Liver (tissue), 9 donors: ENCODE results near the gene SMIM35. TPM values are rescaled to one million over a fixed set of nuclear protein-coding genes. Genes with fewer than 3 reads are reported as not detected.

Experiments used
- DNase-seq: peaks from one replicate; pipeline ENCODE4 v3.0.0-alpha.2; 2017; ENCODE audit warnings: low spot score
- H3K27ac ChIP-seq, 2 donors: one replicate each; pipeline ENCODE4 v1.7.0; 2013; ENCODE audit warnings: inconsistent platforms in 2 of 2, low read length in 2 of 2, control low read depth in 1 of 2, low read depth in 1 of 2, mild to moderate bottlenecking in 1 of 2
- H3K27me3 ChIP-seq, 4 donors: one replicate each; pipeline versions ENCODE4 v1.6.1 to v1.7.0; 2013; ENCODE audit warnings: low read length in 3 of 4, inconsistent platforms in 1 of 4, mild to moderate bottlenecking in 1 of 4, moderate library complexity in 1 of 4; ENCODE audit not compliant: control insufficient read depth in 4 of 4, insufficient read depth in 4 of 4
- H3K36me3 ChIP-seq, 4 donors: one replicate each; pipeline versions ENCODE4 v1.6.1 to v1.7.0; 2013; ENCODE audit warnings: low read length in 3 of 4, mild to moderate bottlenecking in 3 of 4, low read depth in 1 of 4, moderate library complexity in 1 of 4; ENCODE audit not compliant: control insufficient read depth in 4 of 4, insufficient read depth in 3 of 4
- H3K4me1 ChIP-seq, 4 donors: one replicate each; pipeline versions ENCODE4 v1.6.1 to v1.7.0; 2013; ENCODE audit warnings: low read length in 3 of 4, mild to moderate bottlenecking in 3 of 4, moderate library complexity in 1 of 4; ENCODE audit not compliant: control insufficient read depth in 4 of 4, insufficient read depth in 4 of 4
- H3K4me3 ChIP-seq, 3 donors: one replicate each; pipeline versions ENCODE4 v1.6.1 to v1.7.0; 2013; ENCODE audit warnings: low read length in 3 of 3, control low read depth in 1 of 3, low read depth in 1 of 3, mild to moderate bottlenecking in 1 of 3
- H3K9ac ChIP-seq, 2 donors: one replicate each; pipeline ENCODE4 v1.7.0; 2013; ENCODE audit warnings: low read length in 2 of 2, mild to moderate bottlenecking in 2 of 2, moderate library complexity in 2 of 2, control low read depth in 1 of 2, low read depth in 1 of 2
- H3K9me3 ChIP-seq, 4 donors: one replicate each; pipeline versions ENCODE4 v1.6.1 to v1.7.0; 2013; ENCODE audit warnings: low read length in 3 of 4; ENCODE audit not compliant: control insufficient read depth in 4 of 4
- EGR1 ChIP-seq, 2 donors: IDR thresholded peaks; 2 replicates each; pipeline ENCODE4 v1.6.1; 2016 to 2018; ENCODE audit warnings: antibody characterized with exemption in 2 of 2, low read depth in 2 of 2
- FOXA1 ChIP-seq: IDR thresholded peaks from 2 replicates; pipeline ENCODE4 v1.6.1; 2016; ENCODE audit warnings: antibody characterized with exemption
- FOXA2 ChIP-seq: IDR thresholded peaks from 2 replicates; pipeline ENCODE4 v1.6.1; 2016; ENCODE audit warnings: antibody characterized with exemption
- GABPA ChIP-seq, 2 donors: IDR thresholded peaks in 1 of 2; conservative IDR thresholded peaks in 1 of 2; 2 replicates each; pipeline ENCODE4 v1.6.1; 2016; ENCODE audit warnings: antibody characterized with exemption in 2 of 2, mild to moderate bottlenecking in 1 of 2, moderate library complexity in 1 of 2
- HNF4G ChIP-seq: IDR thresholded peaks from 2 replicates; pipeline ENCODE4 v1.6.1; 2016; ENCODE audit warnings: antibody characterized with exemption
- JUND ChIP-seq, 2 donors: IDR thresholded peaks; 2 replicates each; pipeline ENCODE4 v1.6.1; 2016; ENCODE audit warnings: antibody characterized with exemption in 2 of 2
- NR2F2 ChIP-seq: IDR thresholded peaks from 2 replicates; pipeline ENCODE4 v1.6.1; 2016; ENCODE audit warnings: antibody characterized with exemption
- RXRA ChIP-seq, 2 donors: IDR thresholded peaks; 2 replicates each; pipeline ENCODE4 v1.6.1; 2017 to 2018; ENCODE audit warnings: antibody characterized with exemption in 2 of 2, mild to moderate bottlenecking in 1 of 2
- TAF1 ChIP-seq: conservative IDR thresholded peaks from 2 replicates; pipeline ENCODE4 v1.6.1; 2016; ENCODE audit warnings: antibody characterized with exemption, mild to moderate bottlenecking
- YY1 ChIP-seq: IDR thresholded peaks from 2 replicates; pipeline ENCODE4 v1.6.1; 2016; ENCODE audit warnings: antibody characterized with exemption, mild to moderate bottlenecking
- WGBS: extraction: QIAGEN DNeasy Blood & Tissue Kit; methylation state at CpG from one replicate; pipeline ENCODE4 v1.1.7; 2013; 5-methylcytosine and 5-hydroxymethylcytosine counted together
- polyA plus RNA-seq, 2 donors: library from polyadenylated mRNA; stranded (reverse) in 1 of 2; unstranded in 1 of 2; fragments of 200-250 nt in 1 of 2; fragments of >200 nt in 1 of 2; fragmentation: Nextera tagmentation in 1 of 2; extraction: Ambion mirVana in 1 of 2; gene quantifications; one replicate each; pipeline versions ENCODE4 v1.2.1 to v1.2.3, GENCODE V29; 2013 to 2015
- total RNA-seq, 2 donors: library from RNA; depleted of rRNA; stranded (reverse); fragments of >200 nt; gene quantifications; one replicate each; pipeline ENCODE4 v1.2.3, GENCODE V29; 2014
- TF ChIP-seq, protein P1 (sequence below): IDR thresholded peaks from 2 replicates; pipeline ENCODE4 v1.6.1; 2016; ENCODE audit warnings: antibody characterized with exemption, mild to moderate bottlenecking
- TF ChIP-seq, protein P2 (sequence below): IDR thresholded peaks from 2 replicates; pipeline ENCODE4 v1.6.1; 2016; ENCODE audit warnings: antibody characterized with exemption
- TF ChIP-seq, protein P3 (sequence below): IDR thresholded peaks from 2 replicates; pipeline ENCODE4 v1.6.1; 2016; ENCODE audit warnings: antibody characterized with exemption
- TF ChIP-seq, protein P4 (sequence below): IDR thresholded peaks from 2 replicates; pipeline ENCODE4 v1.6.1; 2016; ENCODE audit warnings: antibody characterized with exemption
- donor health status: healthy.
- donor health status: healthy.
- donor health status: healthy.
- donor health status: healthy.
- donor health status: healthy.

Gene SMIM35
- total and polyA plus RNA-seq, 4 donors: 0.07 TPM; not detected in 3

DNA sequence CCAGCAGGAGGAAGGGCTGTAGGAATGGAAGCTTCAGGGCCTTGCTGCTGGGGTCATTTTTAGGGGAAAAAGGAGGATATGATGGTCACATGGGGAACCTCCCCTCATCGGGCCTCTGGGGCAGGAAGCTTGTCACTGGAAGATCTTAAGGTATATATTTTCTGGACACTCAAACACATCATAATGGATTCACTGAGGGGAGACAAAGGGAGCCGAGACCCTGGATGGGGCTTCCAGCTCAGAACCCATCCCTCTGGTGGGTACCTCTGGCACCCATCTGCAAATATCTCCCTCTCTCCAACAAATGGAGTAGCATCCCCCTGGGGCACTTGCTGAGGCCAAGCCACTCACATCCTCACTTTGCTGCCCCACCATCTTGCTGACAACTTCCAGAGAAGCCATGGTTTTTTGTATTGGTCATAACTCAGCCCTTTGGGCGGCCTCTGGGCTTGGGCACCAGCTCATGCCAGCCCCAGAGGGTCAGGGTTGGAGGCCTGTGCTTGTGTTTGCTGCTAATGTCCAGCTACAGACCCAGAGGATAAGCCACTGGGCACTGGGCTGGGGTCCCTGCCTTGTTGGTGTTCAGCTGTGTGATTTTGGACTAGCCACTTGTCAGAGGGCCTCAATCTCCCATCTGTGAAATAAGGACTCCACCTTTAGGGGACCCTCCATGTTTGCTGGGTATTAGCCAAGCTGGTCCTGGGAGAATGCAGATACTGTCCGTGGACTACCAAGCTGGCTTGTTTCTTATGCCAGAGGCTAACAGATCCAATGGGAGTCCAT is 86.5 kb downstream of the SMIM35 start:
- 92% methylated on average over 4 of the region's 4 CpGs for whole genome bisulfite sequencing
- H3K4me3 ChIP-seq: no peak overlapping the region
- H3K27me3 ChIP-seq: no peaks in the 10 kb centered on the region
- TF ChIP-seq JUND (IDR thresholded peaks at IDR 0.05) (no peak), HNF4G (no peak), TAF1 (no peak), EGR1 (IDR thresholded peaks at IDR 0.05; ENCODE audit: low read depth in 2 of 2) (no peak)
- H3K36me3 ChIP-seq: no peaks in the 10 kb centered on the region
- H3K9me3 ChIP-seq: peaks cover 0 to 7% (median 0%) of the 10 kb centered on the region in 4 donors
- no peak for DNase-seq
- peaks cover 0 to 2% (median 0%) of the 10 kb centered on the region in 4 donors for H3K4me1 ChIP-seq
- no peak overlapping the region for H3K9ac ChIP-seq
- no peak overlapping the region for H3K27ac ChIP-seq

DNA sequence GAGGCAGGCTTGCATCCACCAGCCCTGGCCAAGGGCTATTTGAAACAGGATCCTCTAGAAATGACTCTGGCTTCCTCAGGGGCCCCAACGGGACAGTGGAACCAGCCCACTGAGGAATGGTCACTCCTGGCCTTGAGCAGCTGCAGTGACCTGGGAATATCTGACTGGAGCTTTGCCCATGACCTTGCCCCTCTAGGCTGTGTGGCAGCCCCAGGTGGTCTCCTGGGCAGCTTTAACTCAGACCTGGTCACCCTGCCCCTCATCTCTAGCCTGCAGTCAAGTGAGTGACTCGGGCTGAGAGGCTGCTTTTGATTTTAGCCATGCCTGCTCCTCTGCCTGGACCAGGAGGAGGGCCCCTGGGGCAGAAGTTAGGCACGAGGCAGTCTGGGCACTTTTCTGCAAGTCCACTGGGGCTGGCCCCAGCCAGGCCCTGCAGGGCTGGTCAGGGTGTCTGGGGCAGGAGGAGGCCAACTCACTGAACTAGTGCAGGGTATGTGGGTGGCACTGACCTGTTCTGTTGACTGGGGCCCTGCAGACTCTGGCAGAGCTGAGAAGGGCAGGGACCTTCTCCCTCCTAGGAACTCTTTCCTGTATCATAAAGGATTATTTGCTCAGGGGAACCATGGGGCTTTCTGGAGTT is 87.3 kb downstream of the SMIM35 start:
- Histone ChIP-seq H3K36me3 (no peaks in the 10 kb centered on the region), H3K9ac (no peak overlapping the region), H3K27ac (no peak overlapping the region), H3K27me3 (no peaks in the 10 kb centered on the region), H3K4me1 (peaks cover 0 to 2% (median 0%) of the 10 kb centered on the region in 4 donors), H3K4me3 (no peak overlapping the region), H3K9me3 (peaks cover 0 to 7% (median 0%) of the 10 kb centered on the region in 4 donors)
- DNase-seq: no peak
- 85% methylated on average over 3 of the region's 3 CpGs for WGBS
- TF ChIP-seq, protein P1, sequence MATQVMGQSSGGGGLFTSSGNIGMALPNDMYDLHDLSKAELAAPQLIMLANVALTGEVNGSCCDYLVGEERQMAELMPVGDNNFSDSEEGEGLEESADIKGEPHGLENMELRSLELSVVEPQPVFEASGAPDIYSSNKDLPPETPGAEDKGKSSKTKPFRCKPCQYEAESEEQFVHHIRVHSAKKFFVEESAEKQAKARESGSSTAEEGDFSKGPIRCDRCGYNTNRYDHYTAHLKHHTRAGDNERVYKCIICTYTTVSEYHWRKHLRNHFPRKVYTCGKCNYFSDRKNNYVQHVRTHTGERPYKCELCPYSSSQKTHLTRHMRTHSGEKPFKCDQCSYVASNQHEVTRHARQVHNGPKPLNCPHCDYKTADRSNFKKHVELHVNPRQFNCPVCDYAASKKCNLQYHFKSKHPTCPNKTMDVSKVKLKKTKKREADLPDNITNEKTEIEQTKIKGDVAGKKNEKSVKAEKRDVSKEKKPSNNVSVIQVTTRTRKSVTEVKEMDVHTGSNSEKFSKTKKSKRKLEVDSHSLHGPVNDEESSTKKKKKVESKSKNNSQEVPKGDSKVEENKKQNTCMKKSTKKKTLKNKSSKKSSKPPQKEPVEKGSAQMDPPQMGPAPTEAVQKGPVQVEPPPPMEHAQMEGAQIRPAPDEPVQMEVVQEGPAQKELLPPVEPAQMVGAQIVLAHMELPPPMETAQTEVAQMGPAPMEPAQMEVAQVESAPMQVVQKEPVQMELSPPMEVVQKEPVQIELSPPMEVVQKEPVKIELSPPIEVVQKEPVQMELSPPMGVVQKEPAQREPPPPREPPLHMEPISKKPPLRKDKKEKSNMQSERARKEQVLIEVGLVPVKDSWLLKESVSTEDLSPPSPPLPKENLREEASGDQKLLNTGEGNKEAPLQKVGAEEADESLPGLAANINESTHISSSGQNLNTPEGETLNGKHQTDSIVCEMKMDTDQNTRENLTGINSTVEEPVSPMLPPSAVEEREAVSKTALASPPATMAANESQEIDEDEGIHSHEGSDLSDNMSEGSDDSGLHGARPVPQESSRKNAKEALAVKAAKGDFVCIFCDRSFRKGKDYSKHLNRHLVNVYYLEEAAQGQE: no peak
- TF ChIP-seq GABPA (IDR thresholded peaks at IDR 0.05 in 1 of 2, conservative IDR thresholded peaks at IDR 0.05 in 1 of 2) (no peak), FOXA1 (no peak)
- TF ChIP-seq, protein P2, sequence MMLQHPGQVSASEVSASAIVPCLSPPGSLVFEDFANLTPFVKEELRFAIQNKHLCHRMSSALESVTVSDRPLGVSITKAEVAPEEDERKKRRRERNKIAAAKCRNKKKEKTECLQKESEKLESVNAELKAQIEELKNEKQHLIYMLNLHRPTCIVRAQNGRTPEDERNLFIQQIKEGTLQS: no peak

DNA sequence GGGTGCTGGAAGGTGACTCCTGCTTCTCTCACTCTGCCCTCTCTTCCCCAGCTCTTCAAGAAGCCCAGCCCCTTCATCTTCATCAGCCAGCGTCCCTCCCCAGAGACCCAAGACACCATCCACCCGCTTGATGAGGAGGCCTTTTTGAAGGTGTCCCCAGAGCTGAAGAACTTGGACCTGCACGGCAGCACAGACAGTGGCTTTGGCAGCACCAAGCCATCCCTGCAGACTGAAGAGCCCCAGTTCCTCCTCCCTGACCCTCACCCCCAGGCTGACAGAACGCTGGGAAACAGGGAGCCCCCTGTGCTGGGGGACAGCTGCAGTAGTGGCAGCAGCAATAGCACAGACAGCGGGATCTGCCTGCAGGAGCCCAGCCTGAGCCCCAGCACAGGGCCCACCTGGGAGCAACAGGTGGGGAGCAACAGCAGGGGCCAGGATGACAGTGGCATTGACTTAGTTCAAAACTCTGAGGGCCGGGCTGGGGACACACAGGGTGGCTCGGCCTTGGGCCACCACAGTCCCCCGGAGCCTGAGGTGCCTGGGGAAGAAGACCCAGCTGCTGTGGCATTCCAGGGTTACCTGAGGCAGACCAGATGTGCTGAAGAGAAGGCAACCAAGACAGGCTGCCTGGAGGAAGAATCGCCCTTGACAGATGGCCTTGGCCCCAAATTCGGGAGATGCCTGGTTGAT is 88.0 kb downstream of the SMIM35 start:
- Histone ChIP-seq H3K9ac (no peak overlapping the region), H3K27me3 (no peaks in the 10 kb centered on the region), H3K4me1 (peaks cover 0 to 2% (median 0%) of the 10 kb centered on the region in 4 donors), H3K27ac (no peak overlapping the region), H3K36me3 (no peaks in the 10 kb centered on the region), H3K4me3 (no peak overlapping the region), H3K9me3 (peaks cover 0 to 4% (median 0%) of the 10 kb centered on the region in 4 donors)
- no peak for TF ChIP-seq RXRA (IDR thresholded peaks at IDR 0.05)
- TF ChIP-seq, protein P2: no peak
- TF ChIP-seq, protein P3, sequence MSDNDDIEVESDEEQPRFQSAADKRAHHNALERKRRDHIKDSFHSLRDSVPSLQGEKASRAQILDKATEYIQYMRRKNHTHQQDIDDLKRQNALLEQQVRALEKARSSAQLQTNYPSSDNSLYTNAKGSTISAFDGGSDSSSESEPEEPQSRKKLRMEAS: no peak
- TF ChIP-seq YY1: no peak
- TF ChIP-seq, protein P1: no peak
- TF ChIP-seq, protein P4, sequence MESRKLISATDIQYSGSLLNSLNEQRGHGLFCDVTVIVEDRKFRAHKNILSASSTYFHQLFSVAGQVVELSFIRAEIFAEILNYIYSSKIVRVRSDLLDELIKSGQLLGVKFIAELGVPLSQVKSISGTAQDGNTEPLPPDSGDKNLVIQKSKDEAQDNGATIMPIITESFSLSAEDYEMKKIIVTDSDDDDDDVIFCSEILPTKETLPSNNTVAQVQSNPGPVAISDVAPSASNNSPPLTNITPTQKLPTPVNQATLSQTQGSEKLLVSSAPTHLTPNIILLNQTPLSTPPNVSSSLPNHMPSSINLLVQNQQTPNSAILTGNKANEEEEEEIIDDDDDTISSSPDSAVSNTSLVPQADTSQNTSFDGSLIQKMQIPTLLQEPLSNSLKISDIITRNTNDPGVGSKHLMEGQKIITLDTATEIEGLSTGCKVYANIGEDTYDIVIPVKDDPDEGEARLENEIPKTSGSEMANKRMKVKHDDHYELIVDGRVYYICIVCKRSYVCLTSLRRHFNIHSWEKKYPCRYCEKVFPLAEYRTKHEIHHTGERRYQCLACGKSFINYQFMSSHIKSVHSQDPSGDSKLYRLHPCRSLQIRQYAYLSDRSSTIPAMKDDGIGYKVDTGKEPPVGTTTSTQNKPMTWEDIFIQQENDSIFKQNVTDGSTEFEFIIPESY: no peak
- TF ChIP-seq EGR1 (IDR thresholded peaks at IDR 0.05; ENCODE audit: low read depth in 2 of 2): no peak
- no peak for TF ChIP-seq JUND (IDR thresholded peaks at IDR 0.05)
- TF ChIP-seq GABPA (IDR thresholded peaks at IDR 0.05 in 1 of 2, conservative IDR thresholded peaks at IDR 0.05 in 1 of 2): no peak
- no peak for TF ChIP-seq NR2F2
- TF ChIP-seq FOXA2: no peak
- DNase-seq: no peak
- WGBS: 85% methylated on average over 10 of the region's 10 CpGs
